ENCODE data around the gene MBLAC1. TPM values are rescaled to one million over a fixed set of nuclear protein-coding genes. Genes with fewer than 3 reads are reported as not detected.

The MBLAC1 gene
- total and polyA plus RNA-seq, 9 of the 15 experiments (the other 6 are each of a cell fraction or from before 2014, with no cell fraction given), result 0.03 to 3.1 (median 0.52) TPM

DNA sequence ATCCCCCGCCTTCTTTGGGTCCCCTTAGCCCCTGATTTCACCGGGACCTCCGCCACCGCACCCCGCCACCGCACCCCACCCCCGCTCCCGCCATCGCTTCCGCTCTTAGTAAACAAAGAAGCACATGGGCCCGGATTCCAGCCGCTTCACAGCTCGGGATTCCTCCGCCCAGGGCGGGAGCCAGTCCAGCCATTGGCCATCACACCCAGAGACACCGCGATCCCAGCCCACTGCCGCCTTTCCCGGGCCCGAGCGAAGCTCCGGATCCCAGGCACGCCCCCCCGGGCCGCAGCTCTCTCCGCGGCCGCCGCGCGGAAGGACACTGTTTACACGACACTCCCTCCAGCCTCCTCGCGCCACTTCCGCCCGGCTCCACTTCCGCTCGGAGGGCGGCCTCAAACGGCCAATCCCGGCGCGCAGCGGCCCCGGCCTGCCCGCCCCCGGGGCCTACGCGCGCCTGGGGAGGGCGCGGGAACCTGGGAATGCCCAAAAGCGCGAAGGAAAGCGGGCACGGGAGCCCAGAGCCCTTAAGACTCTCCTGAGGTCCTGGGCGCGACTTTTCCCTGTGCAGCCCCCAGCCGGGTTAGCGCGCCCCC is 26.2 kb upstream of the MBLAC1 start (continued):
- TF ChIP-seq, protein P1, sequence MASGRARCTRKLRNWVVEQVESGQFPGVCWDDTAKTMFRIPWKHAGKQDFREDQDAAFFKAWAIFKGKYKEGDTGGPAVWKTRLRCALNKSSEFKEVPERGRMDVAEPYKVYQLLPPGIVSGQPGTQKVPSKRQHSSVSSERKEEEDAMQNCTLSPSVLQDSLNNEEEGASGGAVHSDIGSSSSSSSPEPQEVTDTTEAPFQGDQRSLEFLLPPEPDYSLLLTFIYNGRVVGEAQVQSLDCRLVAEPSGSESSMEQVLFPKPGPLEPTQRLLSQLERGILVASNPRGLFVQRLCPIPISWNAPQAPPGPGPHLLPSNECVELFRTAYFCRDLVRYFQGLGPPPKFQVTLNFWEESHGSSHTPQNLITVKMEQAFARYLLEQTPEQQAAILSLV (tag; IDR thresholded peaks at IDR 0.05), result no peak
- TF ChIP-seq HLTF (IDR thresholded peaks at IDR 0.05), result 0 out of 2 replicates have a peak, but pooled peaks have one; percentile 19
- no peak for TF ChIP-seq MAFG (tag; conservative IDR thresholded peaks at IDR 0.05)
- TF ChIP-seq NFXL1 (CRISPR knock-in tag; IDR thresholded peaks at IDR 0.05), result no peak
- peak; percentile 36; the same call in 1 of the 2 replicates for TF ChIP-seq PYGO2 (tag; IDR thresholded peaks at IDR 0.05)
- TF ChIP-seq ZBED1 (IDR thresholded peaks at IDR 0.05), result no peak
- TF ChIP-seq ZNF707 (CRISPR knock-in tag; conservative IDR thresholded peaks at IDR 0.05), result no peak
- TF ChIP-seq FOXO4 (CRISPR knock-in tag; IDR thresholded peaks at IDR 0.05), result no peak
- no peak for TF ChIP-seq ZNF316 (IDR thresholded peaks at IDR 0.05)
- TF ChIP-seq STAG1 (CRISPR knock-in tag; IDR thresholded peaks at IDR 0.05; ENCODE audit: borderline replicate concordance), result no peak
- TF ChIP-seq ZNF324 (CRISPR knock-in tag; IDR thresholded peaks at IDR 0.05), result no peak
- TF ChIP-seq, protein P2, sequence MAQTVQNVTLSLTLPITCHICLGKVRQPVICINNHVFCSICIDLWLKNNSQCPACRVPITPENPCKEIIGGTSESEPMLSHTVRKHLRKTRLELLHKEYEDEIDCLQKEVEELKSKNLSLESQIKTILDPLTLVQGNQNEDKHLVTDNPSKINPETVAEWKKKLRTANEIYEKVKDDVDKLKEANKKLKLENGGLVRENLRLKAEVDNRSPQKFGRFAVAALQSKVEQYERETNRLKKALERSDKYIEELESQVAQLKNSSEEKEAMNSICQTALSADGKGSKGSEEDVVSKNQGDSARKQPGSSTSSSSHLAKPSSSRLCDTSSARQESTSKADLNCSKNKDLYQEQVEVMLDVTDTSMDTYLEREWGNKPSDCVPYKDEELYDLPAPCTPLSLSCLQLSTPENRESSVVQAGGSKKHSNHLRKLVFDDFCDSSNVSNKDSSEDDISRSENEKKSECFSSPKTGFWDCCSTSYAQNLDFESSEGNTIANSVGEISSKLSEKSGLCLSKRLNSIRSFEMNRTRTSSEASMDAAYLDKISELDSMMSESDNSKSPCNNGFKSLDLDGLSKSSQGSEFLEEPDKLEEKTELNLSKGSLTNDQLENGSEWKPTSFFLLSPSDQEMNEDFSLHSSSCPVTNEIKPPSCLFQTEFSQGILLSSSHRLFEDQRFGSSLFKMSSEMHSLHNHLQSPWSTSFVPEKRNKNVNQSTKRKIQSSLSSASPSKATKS (CRISPR knock-in tag; IDR thresholded peaks at IDR 0.05), result no peak
- no peak for TF ChIP-seq KAT2B (IDR thresholded peaks at IDR 0.05; ENCODE audit: low read depth, low read length)
- TF ChIP-seq NCOA1 (IDR thresholded peaks at IDR 0.05; ENCODE audit: low read depth), result peak; percentile 65; the same call in 1 of the 2 replicates
- no peak for TF ChIP-seq ELK3 (CRISPR knock-in tag; IDR thresholded peaks at IDR 0.05)
- TF ChIP-seq ZNF274 (IDR thresholded peaks at IDR 0.05; ENCODE audit: borderline replicate concordance, low read depth, low read length), result no peak
- TF ChIP-seq PCBP1 (IDR thresholded peaks at IDR 0.05; ENCODE audit: low read depth, low read length, poor library complexity, severe bottlenecking), result peak; percentile 99
- TF ChIP-seq, protein P3, sequence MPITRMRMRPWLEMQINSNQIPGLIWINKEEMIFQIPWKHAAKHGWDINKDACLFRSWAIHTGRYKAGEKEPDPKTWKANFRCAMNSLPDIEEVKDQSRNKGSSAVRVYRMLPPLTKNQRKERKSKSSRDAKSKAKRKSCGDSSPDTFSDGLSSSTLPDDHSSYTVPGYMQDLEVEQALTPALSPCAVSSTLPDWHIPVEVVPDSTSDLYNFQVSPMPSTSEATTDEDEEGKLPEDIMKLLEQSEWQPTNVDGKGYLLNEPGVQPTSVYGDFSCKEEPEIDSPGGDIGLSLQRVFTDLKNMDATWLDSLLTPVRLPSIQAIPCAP (CRISPR knock-in tag; IDR thresholded peaks at IDR 0.05; ENCODE audit: borderline replicate concordance), result 0 out of 2 replicates have a peak, but pooled peaks have one; percentile 67
- TF ChIP-seq TRIM28 (IDR thresholded peaks at IDR 0.05), result no peak
- no peak for TF ChIP-seq RFX1 (IDR thresholded peaks at IDR 0.05)
- no peak for TF ChIP-seq BRCA1 (IDR thresholded peaks at IDR 0.05)
- TF ChIP-seq BRCA1 (CRISPR knock-in tag; IDR thresholded peaks at IDR 0.05), result no peak
- no peak for TF ChIP-seq ZNF124 (CRISPR knock-in tag; IDR thresholded peaks at IDR 0.05)
